Activated CD4-positive, alpha-beta T cell treated with anti-CD3 and anti-CD28 coated beads, Interleukin-2, amount 10 ng/mL, durations not matched to agents 24 days and 14 days (primary cell): ENCODE data around the gene PALD1. TPM values are rescaled to one million over a fixed set of nuclear protein-coding genes. Genes with fewer than 3 reads are reported as not detected.
"Not testable (repeated sequence)": the region's sequence is repeated elsewhere in the genome, so short reads cannot be mapped to it uniquely, and the experiment has no call there.

Experiments
- DNase-seq: peaks from one replicate; pipeline ENCODE4 v3.0.0; 2022
- H3K27ac Mint-ChIP-seq: one replicate; pipeline ENCODE4 v1.8.0; 2022; ENCODE audit warnings: mild to moderate bottlenecking, mixed read lengths
- H3K27me3 Mint-ChIP-seq: one replicate; pipeline ENCODE4 v1.8.0; 2022; ENCODE audit warnings: mixed read lengths
- H3K36me3 Mint-ChIP-seq: one replicate; pipeline ENCODE4 v1.8.0; 2022; ENCODE audit warnings: low read depth, mild to moderate bottlenecking, mixed read lengths
- H3K4me1 Mint-ChIP-seq: one replicate; pipeline ENCODE4 v1.8.0; 2021; ENCODE audit warnings: mixed read lengths
- H3K4me3 Mint-ChIP-seq: one replicate; pipeline ENCODE4 v1.8.0; 2022; ENCODE audit warnings: mild to moderate bottlenecking, moderate library complexity, mixed read lengths
- H3K9me3 Mint-ChIP-seq: one replicate; pipeline ENCODE4 v1.8.0; 2021; ENCODE audit warnings: mixed read lengths
- intact Hi-C: fragments of 100-400 bp; cut with micrococcal nuclease; formaldehyde crosslinking; loops from one replicate; pipeline ENCODE4 v1.15.1; 2023
- total RNA-seq: library from RNA; stranded (reverse); gene quantifications from 2 replicates; pipeline ENCODE4 v1.2.3, GENCODE V29; 2022

PALD1 gene
- total RNA-seq, 1 donor from 2014 or later, result 1.9 TPM

DNA sequence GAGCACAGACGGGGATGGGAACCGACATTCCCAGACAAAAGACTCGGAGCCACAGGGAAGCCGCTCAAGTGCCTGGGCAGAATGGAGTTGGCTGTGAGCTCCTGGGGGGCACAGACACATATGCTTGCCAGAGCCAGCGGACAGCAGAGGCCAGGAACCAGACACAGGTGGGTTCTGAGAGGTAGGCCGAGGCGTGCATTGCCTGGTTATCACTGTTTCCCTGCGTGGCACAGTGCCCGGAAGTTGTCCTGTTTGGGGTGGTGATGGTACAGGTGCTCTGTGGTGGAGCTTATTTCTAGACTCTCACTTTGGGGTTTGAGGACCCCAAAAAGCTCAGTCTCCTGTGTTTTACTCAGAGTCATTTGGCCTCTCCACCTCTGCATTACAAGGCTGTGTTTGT lies 2.5 kb downstream of the PALD1 start:
- Mint-ChIP-seq H3K27me3 (peaks cover 45% of the 10 kb centered on the region), H3K4me1 (peaks cover 33% of the 10 kb centered on the region), H3K4me3 (no peak overlapping the region), H3K36me3 (peaks cover 2% of the 10 kb centered on the region), H3K9me3 (no peaks in the 10 kb centered on the region), H3K27ac (no peak overlapping the region)
- intact Hi-C loops, result no loop called here
- DNase-seq, result no peak

DNA sequence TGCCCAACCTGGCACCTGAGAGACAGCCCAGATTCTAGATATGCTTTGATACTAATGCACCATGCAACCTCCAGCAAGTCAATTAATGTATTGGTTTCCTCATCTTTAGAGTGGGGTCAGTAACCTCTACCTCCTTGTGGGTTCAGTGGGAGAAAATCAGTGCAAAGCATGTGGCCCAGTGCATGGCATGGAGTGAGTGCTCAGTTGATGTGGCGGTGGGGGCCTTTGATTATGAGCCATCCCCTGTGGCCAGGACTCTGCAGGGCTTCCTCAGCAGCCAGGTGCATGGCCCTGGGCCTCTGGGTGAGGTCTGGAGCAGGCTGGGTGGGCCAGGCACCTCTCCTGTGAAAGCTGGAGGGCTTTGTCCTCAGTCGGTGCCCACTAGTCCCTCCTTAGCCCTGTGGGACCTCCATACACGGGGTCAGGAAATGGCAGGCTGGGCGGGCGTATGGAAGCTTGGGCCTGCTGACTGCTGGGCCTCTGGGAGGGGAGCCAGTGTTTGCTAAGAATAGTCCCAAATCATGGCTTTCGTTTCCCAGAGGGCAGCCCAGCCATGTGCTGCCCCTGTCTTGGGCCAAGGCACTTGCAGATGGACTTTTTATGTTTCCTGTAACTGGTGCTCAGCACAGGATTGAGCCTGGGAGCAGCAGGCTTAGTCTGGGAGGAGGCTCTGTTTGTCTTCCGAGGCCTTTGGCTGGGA lies 3.4 kb downstream of the PALD1 start:
- intact Hi-C loops, result no loop called here
- H3K4me3 Mint-ChIP-seq, result no peak overlapping the region

DNA sequence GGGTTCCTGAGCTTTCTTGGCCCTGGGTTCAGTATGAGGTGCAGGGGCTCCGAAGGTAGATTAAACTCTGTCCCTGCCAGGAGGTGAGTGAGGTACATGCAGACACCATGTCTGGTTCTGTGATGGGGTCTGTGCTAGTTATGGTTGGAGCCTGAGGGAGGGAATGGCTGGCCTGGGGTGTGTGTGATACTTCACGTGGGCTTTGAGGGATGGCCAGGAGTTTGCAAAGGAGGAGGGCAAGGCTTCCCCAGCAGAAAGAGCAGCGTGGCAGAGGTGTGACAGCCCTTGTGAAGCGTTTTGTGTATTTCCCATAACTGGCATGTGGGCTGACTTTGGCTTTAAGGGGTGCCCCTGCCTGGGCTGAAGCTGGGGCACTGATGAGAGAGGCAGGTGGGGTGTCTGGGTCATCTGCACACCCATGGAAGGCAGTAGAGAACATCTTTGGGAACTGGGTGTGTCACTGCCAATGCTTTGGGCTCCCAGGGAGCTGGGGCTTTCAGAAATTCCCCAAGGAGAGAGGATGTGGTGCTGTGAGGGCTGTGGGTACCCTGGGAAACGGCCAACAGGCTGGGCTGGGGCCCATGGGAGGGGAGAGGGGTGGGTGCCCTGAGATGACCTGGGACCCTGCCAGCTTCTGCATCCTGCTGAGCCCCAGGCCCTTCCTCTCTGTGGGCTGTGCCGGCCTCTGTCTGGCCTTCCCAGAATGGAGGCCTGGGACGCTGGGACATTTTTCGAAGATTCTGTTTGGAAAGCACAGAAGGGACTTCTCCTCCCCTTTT lies 4.6 kb downstream of the PALD1 start:
- H3K27me3 Mint-ChIP-seq, result peaks cover 29% of the 10 kb centered on the region
- no peak overlapping the region for H3K27ac Mint-ChIP-seq
- intact Hi-C loops, result no loop called here
- no peaks in the 10 kb centered on the region for H3K9me3 Mint-ChIP-seq
- H3K4me1 Mint-ChIP-seq, result peaks cover 17% of the 10 kb centered on the region
- no peak for DNase-seq
- H3K4me3 Mint-ChIP-seq, result no peak overlapping the region
- no peaks in the 10 kb centered on the region for H3K36me3 Mint-ChIP-seq

More for the DNA sequence above, 3.4 kb downstream of the PALD1 start:
- DNase-seq, result no peak
- Mint-ChIP-seq H3K27me3 (peaks cover 37% of the 10 kb centered on the region), H3K27ac (no peak overlapping the region), H3K9me3 (no peaks in the 10 kb centered on the region), H3K4me1 (peaks cover 26% of the 10 kb centered on the region), H3K36me3 (peaks cover 2% of the 10 kb centered on the region)

DNA sequence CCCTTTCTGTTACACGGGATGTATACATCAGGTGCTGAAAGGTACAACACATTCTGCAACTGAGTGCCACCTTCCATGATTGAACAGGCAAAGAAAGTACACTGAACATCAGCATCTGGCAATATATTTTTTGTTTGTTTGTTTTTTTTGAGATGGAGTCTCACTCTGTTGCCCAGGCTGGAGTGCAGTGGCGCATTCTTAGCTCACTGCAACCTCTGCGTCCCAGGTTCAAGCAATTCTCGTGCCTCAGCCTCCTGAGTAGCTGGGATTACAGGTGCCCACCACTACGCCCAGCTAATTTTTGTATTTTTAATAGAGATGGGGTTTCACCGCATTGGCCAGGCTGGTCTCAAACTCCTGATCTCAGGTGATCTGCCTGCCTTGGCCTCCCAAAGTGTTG lies 5.3 kb downstream of the PALD1 start:
- H3K36me3 Mint-ChIP-seq, H3K4me3 Mint-ChIP-seq, H3K9me3 Mint-ChIP-seq, DNase-seq, intact Hi-C loops, H3K27ac Mint-ChIP-seq: not testable (repeated sequence)
- H3K27me3 Mint-ChIP-seq, result peaks cover 31% of the 10 kb centered on the region
- H3K4me1 Mint-ChIP-seq, result peaks cover 17% of the 10 kb centered on the region

DNA sequence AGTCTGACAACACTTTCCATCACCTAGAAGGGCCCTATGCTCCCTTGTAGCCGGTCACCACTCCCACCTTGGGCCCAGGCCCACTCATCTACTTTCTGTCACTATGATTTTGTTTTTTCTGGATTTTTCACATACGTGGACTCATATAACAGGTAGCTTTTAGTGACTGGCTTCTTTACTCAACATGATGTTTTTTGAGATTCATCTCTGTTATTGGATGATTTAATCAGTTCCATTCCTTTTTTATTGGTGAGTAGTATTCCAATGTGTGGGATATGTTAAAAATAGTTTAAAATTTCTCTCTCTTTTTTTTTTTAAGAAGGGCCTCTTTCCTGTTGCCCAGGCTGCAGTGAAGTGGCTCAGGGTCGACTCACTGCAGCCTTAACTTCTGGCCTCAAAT lies 9.3 kb downstream of the PALD1 start:
- Mint-ChIP-seq H3K27me3 (peaks cover 14% of the 10 kb centered on the region), H3K27ac (no peak overlapping the region), H3K36me3 (no peaks in the 10 kb centered on the region), H3K9me3 (no peaks in the 10 kb centered on the region), H3K4me3 (no peak overlapping the region), H3K4me1 (no peaks in the 10 kb centered on the region)
- intact Hi-C loops, result no loop called here
- no peak for DNase-seq

DNA sequence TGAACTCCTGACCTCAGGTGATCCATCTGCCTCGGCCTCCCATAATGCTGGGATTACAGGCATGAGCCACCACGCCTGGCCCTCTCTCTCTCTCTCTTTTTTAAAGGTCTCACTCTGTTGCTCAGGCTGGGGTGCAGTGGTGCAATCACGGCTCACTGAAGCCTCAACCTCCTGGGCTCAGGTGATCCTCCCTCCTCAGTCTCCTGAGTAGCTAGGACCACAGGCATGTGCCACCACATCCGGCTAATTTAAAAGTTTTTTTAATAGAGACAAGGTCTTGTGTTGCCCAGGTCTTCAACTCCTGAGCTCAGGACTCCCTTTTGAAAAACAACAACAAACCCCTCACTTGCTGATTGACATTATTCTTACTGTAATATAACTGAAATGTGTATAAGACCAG lies 11.6 kb downstream of the PALD1 start:
- no peak overlapping the region for H3K27ac Mint-ChIP-seq
- no peaks in the 10 kb centered on the region for H3K36me3 Mint-ChIP-seq
- intact Hi-C loops, result no loop called here
- H3K4me3 Mint-ChIP-seq, result no peak overlapping the region
- H3K27me3 Mint-ChIP-seq, result peaks cover 12% of the 10 kb centered on the region
- peaks cover 18% of the 10 kb centered on the region for H3K4me1 Mint-ChIP-seq
- no peak for DNase-seq
- H3K9me3 Mint-ChIP-seq, result no peaks in the 10 kb centered on the region

DNA sequence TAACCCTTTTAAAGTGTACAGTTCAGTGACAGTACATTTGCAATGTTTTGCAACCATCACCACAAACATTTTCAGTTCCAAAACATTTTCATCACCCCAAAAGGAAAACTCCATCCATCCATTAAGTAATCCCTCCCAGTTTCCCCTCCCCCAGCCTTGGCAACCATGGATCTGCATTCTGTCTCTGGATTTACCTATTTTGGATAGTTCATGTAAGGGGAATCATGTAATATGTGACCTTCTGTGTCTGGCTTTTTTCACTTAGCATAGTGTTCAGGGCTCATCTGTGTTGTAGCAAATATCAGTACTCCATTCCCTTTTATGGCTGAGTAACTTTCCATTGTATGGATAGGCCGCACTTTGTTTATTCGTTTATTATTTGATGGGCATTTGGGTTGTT lies 13.0 kb downstream of the PALD1 start:
- intact Hi-C loops, result no loop called here
- H3K36me3 Mint-ChIP-seq, result no peaks in the 10 kb centered on the region
- H3K4me3 Mint-ChIP-seq, result no peak overlapping the region
- H3K4me1 Mint-ChIP-seq, result peaks cover 22% of the 10 kb centered on the region
- no peak for DNase-seq
- H3K27me3 Mint-ChIP-seq, result peaks cover 21% of the 10 kb centered on the region
- no peaks in the 10 kb centered on the region for H3K9me3 Mint-ChIP-seq
- H3K27ac Mint-ChIP-seq, result no peak overlapping the region

DNA sequence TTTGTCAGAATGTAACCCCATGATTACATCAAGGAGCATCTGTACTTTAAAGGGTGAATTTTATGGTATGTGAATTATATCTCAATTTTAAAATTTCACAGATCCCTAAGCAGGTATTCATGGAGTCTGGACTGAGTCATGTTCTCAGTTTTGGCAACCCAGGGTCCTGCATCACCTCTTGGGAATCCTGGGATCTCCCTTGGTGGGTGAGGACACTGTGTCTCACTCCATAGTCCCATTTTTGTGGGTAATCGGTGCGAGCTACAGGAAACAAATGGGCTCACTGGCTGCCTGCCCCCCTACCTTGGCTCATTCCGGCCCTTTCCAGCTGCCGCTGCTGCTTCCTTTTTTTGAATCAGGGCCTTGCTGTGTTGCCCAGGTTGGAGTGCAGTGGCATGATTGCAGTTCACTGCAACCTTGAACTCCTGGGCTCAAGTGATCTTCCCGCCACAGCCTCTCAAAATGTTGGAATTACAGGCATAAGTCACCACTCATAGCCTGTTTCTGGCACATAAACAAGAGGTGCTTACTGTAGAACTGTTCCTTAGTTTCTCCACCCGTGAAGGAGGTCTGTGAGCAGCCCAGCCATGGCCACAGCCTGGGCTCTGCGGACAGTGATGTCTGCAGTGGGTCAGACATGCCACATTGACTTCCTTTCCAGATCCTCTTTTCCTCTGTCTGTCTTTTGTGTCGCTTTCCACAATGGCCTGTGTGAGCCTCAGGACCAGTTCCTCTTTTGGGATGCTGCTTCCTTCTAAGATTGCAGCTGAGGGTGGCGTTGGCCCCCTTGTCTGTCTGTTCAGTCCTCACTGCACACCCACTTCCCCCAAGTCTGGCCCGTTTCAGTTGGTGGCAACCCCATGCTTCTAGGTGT lies 14.5 kb downstream of the PALD1 start:
- Mint-ChIP-seq H3K36me3 (no peaks in the 10 kb centered on the region), H3K4me1 (peaks cover 23% of the 10 kb centered on the region), H3K9me3 (no peaks in the 10 kb centered on the region), H3K27ac (no peak overlapping the region), H3K4me3 (no peak overlapping the region), H3K27me3 (peaks cover 22% of the 10 kb centered on the region)
- no peak for DNase-seq
- intact Hi-C loops, result no loop called here

DNA sequence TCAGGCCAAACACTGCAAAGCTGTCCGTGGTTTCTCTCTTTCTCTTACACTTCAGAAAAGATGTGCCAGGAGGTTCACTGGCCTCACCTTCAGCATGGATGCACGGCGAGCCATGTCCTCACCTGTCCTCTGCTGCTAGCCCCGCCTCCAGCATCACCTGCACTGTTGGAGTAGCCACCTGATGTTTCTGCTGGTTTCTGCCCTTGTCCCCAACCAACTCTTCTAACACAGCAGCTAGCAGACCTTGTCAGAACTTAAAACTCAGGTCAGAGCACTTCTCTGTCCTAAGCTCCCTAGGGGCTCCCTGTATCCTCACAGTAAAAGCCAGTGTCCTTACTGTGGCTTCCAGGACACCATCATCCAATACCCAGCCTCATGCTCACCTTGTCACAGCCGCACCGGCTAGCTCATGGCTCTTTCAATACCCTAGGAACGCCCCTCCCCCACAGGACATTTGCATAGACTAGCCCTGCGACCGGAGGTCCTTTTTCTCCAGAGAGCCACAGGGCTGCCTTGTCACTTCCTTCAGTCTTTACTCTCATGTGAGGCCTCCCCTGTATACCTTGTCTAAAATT lies 15.2 kb downstream of the PALD1 start:
- DNase-seq, result peak; percentile 63
- peaks cover 19% of the 10 kb centered on the region for H3K27me3 Mint-ChIP-seq
- H3K36me3 Mint-ChIP-seq, result no peaks in the 10 kb centered on the region
- peak overlapping the region; percentile 25 for H3K27ac Mint-ChIP-seq
- no peaks in the 10 kb centered on the region for H3K9me3 Mint-ChIP-seq
- no peak overlapping the region for H3K4me3 Mint-ChIP-seq
- peaks cover 23% of the 10 kb centered on the region for H3K4me1 Mint-ChIP-seq
- intact Hi-C loops, result loop anchor here (1.0 kb wide), 1 partner anchor 13 kb away; no protein-coding TSS in a partner anchor

DNA sequence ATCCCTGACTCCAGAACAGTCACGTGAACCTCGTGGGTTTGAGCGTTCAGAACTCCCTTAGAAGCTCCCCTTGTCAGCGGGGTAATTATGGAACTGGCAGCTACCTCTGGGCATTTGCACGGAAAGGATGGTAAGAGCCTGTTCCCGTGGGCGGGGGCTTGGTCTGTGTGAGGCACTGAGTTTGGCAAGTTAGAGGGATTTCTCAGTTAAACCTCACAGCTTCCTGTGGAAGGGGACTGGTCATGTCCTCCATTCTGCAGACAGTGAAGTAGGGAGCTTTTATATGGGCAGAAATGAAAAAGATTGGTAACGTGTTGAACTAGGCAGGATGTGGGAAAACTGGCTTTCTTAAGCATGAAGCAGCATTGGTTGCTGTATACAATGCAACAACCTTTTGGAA lies 16.0 kb downstream of the PALD1 start:
- H3K4me1 Mint-ChIP-seq, result peaks cover 23% of the 10 kb centered on the region
- peak overlapping the region; percentile 62 for H3K27ac Mint-ChIP-seq
- no peaks in the 10 kb centered on the region for H3K36me3 Mint-ChIP-seq
- H3K27me3 Mint-ChIP-seq, result peaks cover 19% of the 10 kb centered on the region
- DNase-seq, result peak; percentile 71
- no peaks in the 10 kb centered on the region for H3K9me3 Mint-ChIP-seq
- intact Hi-C loops, result loop anchor here (1.0 kb wide), 1 partner anchor 14 kb away; no protein-coding TSS in a partner anchor
- H3K4me3 Mint-ChIP-seq, result peak overlapping the region; percentile 61

DNA sequence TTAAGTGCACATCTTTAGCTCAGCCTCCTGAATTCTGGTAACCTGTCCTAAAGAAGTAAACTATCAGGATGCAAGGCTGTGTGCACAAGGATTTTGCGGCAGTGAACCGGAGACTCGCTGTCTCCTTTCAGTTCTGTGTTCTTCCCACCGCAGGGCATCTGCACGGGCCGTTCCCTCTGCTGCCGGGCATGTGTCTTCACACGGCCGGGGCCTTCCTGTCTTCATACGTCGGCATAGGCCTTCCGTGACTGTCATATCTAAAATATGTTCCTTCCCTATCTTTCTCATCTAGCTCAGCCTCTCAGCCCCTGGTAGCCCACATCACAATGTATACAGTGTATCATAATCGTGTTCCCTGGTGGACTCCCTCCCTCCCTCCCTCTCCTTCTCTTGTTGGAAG lies 16.4 kb downstream of the PALD1 start:
- peak overlapping the region; percentile 61 for H3K4me3 Mint-ChIP-seq
- no peaks in the 10 kb centered on the region for H3K9me3 Mint-ChIP-seq
- H3K27ac Mint-ChIP-seq, result peak overlapping the region; percentile 52
- H3K27me3 Mint-ChIP-seq, result peaks cover 19% of the 10 kb centered on the region
- H3K4me1 Mint-ChIP-seq, result peaks cover 23% of the 10 kb centered on the region
- intact Hi-C loops, result loop anchor here (1.0 kb wide), 1 partner anchor 15 kb away; no protein-coding TSS in a partner anchor
- DNase-seq, result peak; percentile 71
- no peaks in the 10 kb centered on the region for H3K36me3 Mint-ChIP-seq

DNA sequence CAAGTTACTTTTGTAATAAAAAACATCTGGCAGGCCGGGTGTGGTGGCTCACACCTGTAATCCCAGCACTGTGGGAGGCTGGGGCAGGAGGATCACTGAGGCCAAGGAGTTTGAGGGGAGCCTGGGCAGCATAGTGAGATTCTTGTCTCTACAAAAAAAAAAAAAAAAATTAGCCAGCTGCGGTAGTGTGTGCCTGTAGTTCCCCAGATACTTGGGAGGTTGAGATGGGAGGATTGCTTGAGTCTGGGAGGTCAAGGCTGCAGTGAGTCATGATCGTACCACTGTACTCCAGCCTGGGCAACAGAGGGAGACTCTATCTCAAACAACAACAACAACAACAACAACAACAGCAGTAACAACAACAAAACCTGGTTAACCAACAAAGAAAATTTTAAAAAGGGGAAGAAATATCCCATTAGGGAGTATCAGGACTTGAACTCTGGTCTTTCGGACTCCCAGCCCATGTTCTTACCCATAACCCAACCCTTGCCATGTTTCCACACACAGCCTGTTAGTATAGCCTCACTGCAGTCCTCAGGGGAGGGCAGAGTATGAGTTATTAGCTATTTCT lies 17.2 kb downstream of the PALD1 start:
- H3K4me1 Mint-ChIP-seq, result peaks cover 26% of the 10 kb centered on the region
- no peak for DNase-seq
- no peak overlapping the region for H3K27ac Mint-ChIP-seq
- intact Hi-C loops, result no loop called here
- peaks cover 16% of the 10 kb centered on the region for H3K27me3 Mint-ChIP-seq
- H3K9me3 Mint-ChIP-seq, result no peaks in the 10 kb centered on the region
- H3K4me3 Mint-ChIP-seq, result no peak overlapping the region
- no peaks in the 10 kb centered on the region for H3K36me3 Mint-ChIP-seq
